ENCODE measurements around the gene GRK4.
"Not testable (repeated sequence)": the region's sequence is repeated elsewhere in the genome, so short reads cannot be mapped to it uniquely, and the experiment has no call there.

GRK4 gene

GRCh38 chr4:2963175-2963965 lies at the start of gene GRK4, which contains the start of gene NOP14:
GRK4 (plus strand) TSS chr4:2963571; CDS start chr4:2964071, 500 bp downstream.
NOP14 (minus strand) TSS chr4:2963406; CDS start chr4:2963319, 87 bp downstream.
- DNase-seq: peak; percentile 97

GRCh38 chr4:2914256-2915126 lies 48.9 kb upstream of the GRK4 start:
- no peak for DNase-seq

GRCh38 chr4:2915789-2916188 lies 47.6 kb upstream of the GRK4 start:
- no peak for DNase-seq

- not testable (repeated sequence) for DNase-seq
Measured at GRCh38 chr4:2916696-2917095, 46.7 kb upstream of the GRK4 start.

- DNase-seq: not testable (repeated sequence)
Measured at GRCh38 chr4:2918300-2918699, 45.1 kb upstream of the GRK4 start.

GRCh38 chr4:2918714-2919113 lies 44.7 kb upstream of the GRK4 start:
- DNase-seq: not testable (repeated sequence)

GRCh38 chr4:2922453-2923101 lies 40.8 kb upstream of the GRK4 start:
- not testable (repeated sequence) for DNase-seq

GRCh38 chr4:2923141-2923551 lies 40.2 kb upstream of the GRK4 start:
- DNase-seq: peak; percentile 55 to 90

GRCh38 chr4:2923668-2924173 lies 39.6 kb upstream of the GRK4 start:
- DNase-seq: no peak

GRCh38 chr4:2924286-2924685 lies 39.1 kb upstream of the GRK4 start:
- DNase-seq: no peak

- DNase-seq: no peak
Measured at GRCh38 chr4:2924765-2925301, 38.5 kb upstream of the GRK4 start.

- DNase-seq: no peak
Measured at GRCh38 chr4:2925496-2925895, 37.9 kb upstream of the GRK4 start.

GRCh38 chr4:2925931-2926860 lies 37.2 kb upstream of the GRK4 start:
- no peak for DNase-seq

- no peak for DNase-seq
Measured at GRCh38 chr4:2927016-2927695, 36.2 kb upstream of the GRK4 start.

GRCh38 chr4:2927696-2928075 lies 35.7 kb upstream of the GRK4 start:
- no peak for DNase-seq

- no peak for DNase-seq
Measured at GRCh38 chr4:2928242-2929176, 34.9 kb upstream of the GRK4 start.

GRCh38 chr4:2929469-2929868 lies 33.9 kb upstream of the GRK4 start:
- DNase-seq: no peak

GRCh38 chr4:2930135-2930757 lies 33.1 kb upstream of the GRK4 start:
- DNase-seq: no peak

GRCh38 chr4:2930758-2931511 lies 32.4 kb upstream of the GRK4 start:
- DNase-seq: no peak
